SK-N-SH (cell line): ENCODE data around the gene USP26. TPM values are rescaled to one million over a fixed set of nuclear protein-coding genes. Genes with fewer than 3 reads are reported as not detected.

Source experiments
- CTCF ChIA-PET: fragments of 300-600, 350-600 bp; formaldehyde crosslinking; extraction: SDS; loops from one replicate; lab custom pipeline; 2021; lab: Yijun Ruan, JAX
- POLR2A ChIA-PET: fragments of 350-600 bp; sonication (Branson Sonifier 250); formaldehyde crosslinking; extraction: SDS; loops from one replicate; lab custom pipeline; 2020; ENCODE audit warnings: antibody characterized with exemption, inconsistent platforms; lab: Yijun Ruan, JAX
- DNase-seq: peaks from one replicate; pipeline ENCODE4 v3.0.0; 2012
- H2AFZ ChIP-seq: fragments of 200-600 bp; sonication (generic); 2 replicates; pipeline ENCODE4 v1.8.1; 2016; ENCODE audit warnings: antibody characterized with exemption, mild to moderate bottlenecking, low read depth
- H3F3A ChIP-seq: fragments of 200-600 bp; sonication (generic); replicated peaks from 2 replicates; pipeline ENCODE3; 2016; ENCODE audit warnings: antibody characterized with exemption, mild to moderate bottlenecking; ENCODE audit not compliant: insufficient read depth
- H3K27ac ChIP-seq, 2 experiments: fragments of 200-500 bp in 1 of 2; fragments of 200-600 bp in 1 of 2; sonication (Bioruptor generic) in 1 of 2; sonication (generic), shearing (Covaris generic) in 1 of 2; 2 replicates each; pipeline versions ENCODE4 v1.5.1 to v1.6.1; 2014 to 2016; ENCODE audit warnings: low read depth in 2 of 2, inconsistent platforms in 1 of 2, low read length in 1 of 2, mild to moderate bottlenecking in 1 of 2, mixed read lengths in 1 of 2
- H3K27me3 ChIP-seq: fragments of 200-600 bp; sonication (generic), shearing (Covaris generic); 2 replicates; pipeline ENCODE4 v1.6.1; 2016; ENCODE audit warnings: mixed run types; ENCODE audit not compliant: insufficient read depth
- H3K36me3 ChIP-seq, 2 experiments: fragments of 200-500 bp in 1 of 2; fragments of 200-600 bp in 1 of 2; sonication (Bioruptor generic) in 1 of 2; sonication (generic) in 1 of 2; replicated peaks in 1 of 2; 2 replicates each; pipeline versions ENCODE3 to v1.5.1; 2014 to 2016; ENCODE audit warnings: low read length in 1 of 2, mild to moderate bottlenecking in 1 of 2; ENCODE audit not compliant: insufficient read depth in 2 of 2, control insufficient read depth in 1 of 2
- H3K4me1 ChIP-seq, 2 experiments: fragments of 200-500 bp in 1 of 2; fragments of 200-600 bp in 1 of 2; sonication (Bioruptor generic) in 1 of 2; sonication (generic), shearing (Covaris generic) in 1 of 2; 2 replicates each; pipeline versions ENCODE4 v1.5.1 to v1.6.1; 2014 to 2016; ENCODE audit warnings: low read depth in 1 of 2, low read length in 1 of 2, mixed run types in 1 of 2; ENCODE audit not compliant: insufficient read depth in 2 of 2, control insufficient read depth in 1 of 2
- H3K4me2 ChIP-seq: fragments of 200-600 bp; sonication (generic), shearing (Covaris generic); 2 replicates; pipeline ENCODE4 v1.6.1; 2017; ENCODE audit warnings: mixed run types
- H3K4me3 ChIP-seq, 2 experiments: fragments of 200-500 bp in 1 of 2; fragments of 200-600 bp in 1 of 2; sonication (Bioruptor generic) in 1 of 2; sonication (generic), shearing (Covaris generic) in 1 of 2; 2 replicates each; pipeline versions ENCODE4 v1.5.1 to v1.8.1; 2014 to 2016; ENCODE audit warnings: low read depth in 2 of 2, inconsistent platforms in 1 of 2, low read length in 1 of 2, mild to moderate bottlenecking in 1 of 2, mixed read lengths in 1 of 2, moderate library complexity in 1 of 2
- H3K79me2 ChIP-seq: fragments of 200-600 bp; sonication (generic); 2 replicates; pipeline ENCODE4 v1.8.1; 2017; ENCODE audit warnings: mild to moderate bottlenecking; ENCODE audit not compliant: insufficient read depth
- H3K9ac ChIP-seq: fragments of 200-600 bp; sonication (generic); 2 replicates; pipeline ENCODE4 v1.6.1; 2017; ENCODE audit warnings: mixed run types
- H3K9me2 ChIP-seq: fragments of 200-600 bp; sonication (generic); 2 replicates; pipeline ENCODE4 v1.6.1; 2017; ENCODE audit warnings: mixed run types
- H3K9me3 ChIP-seq: fragments of 200-600 bp; sonication (generic); 2 replicates; pipeline ENCODE4 v1.6.1; 2017; ENCODE audit warnings: mixed run types, mild to moderate bottlenecking, moderate library complexity
- H4K20me1 ChIP-seq: fragments of 200-600 bp; sonication (generic); 2 replicates; pipeline ENCODE4 v1.6.1; 2017; ENCODE audit warnings: mild to moderate bottlenecking, mixed run types; ENCODE audit not compliant: insufficient read depth
- CTCF ChIP-seq: fragments of 200-600 bp; sonication (generic); IDR thresholded peaks from 2 replicates; pipeline ENCODE4 v1.6.1; 2017; ENCODE audit warnings: antibody characterized with exemption, mild to moderate bottlenecking, moderate library complexity
- ELF1 ChIP-seq: IDR thresholded peaks from 2 replicates; pipeline ENCODE4 v1.4.0; 2012
- EZH2phosphoT487 ChIP-seq: fragments of 200-600 bp; sonication (generic); IDR thresholded peaks from 2 replicates; pipeline ENCODE4 v1.6.1; 2017; ENCODE audit warnings: low read depth, mixed run types, mild to moderate bottlenecking, antibody characterized with exemption, moderate library complexity, borderline replicate concordance
- FOSL2 ChIP-seq: IDR thresholded peaks from 2 replicates; pipeline ENCODE4 v1.4.0; 2012; ENCODE audit warnings: low read depth, mild to moderate bottlenecking, moderate library complexity, borderline replicate concordance
- FOXJ3 ChIP-seq: sonication (generic); formaldehyde crosslinking; IDR thresholded peaks from 2 replicates; pipeline ENCODE4 v1.5.1; 2020; ENCODE audit warnings: mild to moderate bottlenecking, missing genetic modification reagents
- FOXM1 ChIP-seq: IDR thresholded peaks from 2 replicates; pipeline ENCODE4 v1.4.0; 2012; ENCODE audit warnings: low read depth, mild to moderate bottlenecking
- GATA2 ChIP-seq: sonication (generic); formaldehyde crosslinking; IDR thresholded peaks from 2 replicates; pipeline ENCODE4 v1.5.0; 2020; ENCODE audit warnings: mild to moderate bottlenecking, missing genetic modification reagents
- MAX ChIP-seq: IDR thresholded peaks from 2 replicates; pipeline ENCODE4 v1.4.0; 2012; ENCODE audit warnings: low read depth
- NFIC ChIP-seq: IDR thresholded peaks from 2 replicates; pipeline ENCODE4 v1.4.0; 2012; ENCODE audit warnings: borderline replicate concordance
- NRF1 ChIP-seq: IDR thresholded peaks from 2 replicates; pipeline ENCODE4 v1.6.1; 2012; ENCODE audit warnings: low read depth, mild to moderate bottlenecking, low read length
- PBX3 ChIP-seq: IDR thresholded peaks from 2 replicates; pipeline ENCODE4; 2012
- RAD21 ChIP-seq: IDR thresholded peaks from 2 replicates; pipeline ENCODE4 v1.6.1; 2012; ENCODE audit warnings: mild to moderate bottlenecking, low read length
- RCOR1 ChIP-seq: fragments of 150-350 bp; IDR thresholded peaks from 2 replicates; pipeline ENCODE4 v1.6.1; 2017; ENCODE audit warnings: antibody characterized with exemption, low read length
- REST ChIP-seq: IDR thresholded peaks from 2 replicates; pipeline ENCODE4 v1.6.1; 2012; ENCODE audit warnings: mild to moderate bottlenecking, low read depth, low read length, moderate library complexity
- RXRA ChIP-seq: IDR thresholded peaks from 2 replicates; pipeline ENCODE4 v1.4.0; 2012; ENCODE audit warnings: low read depth, mild to moderate bottlenecking, borderline replicate concordance
- TCF12 ChIP-seq: IDR thresholded peaks from 2 replicates; pipeline ENCODE4 v1.4.0; 2012
- TEAD4 ChIP-seq: IDR thresholded peaks from 2 replicates; pipeline ENCODE4 v1.4.0; 2012; ENCODE audit warnings: mild to moderate bottlenecking, borderline replicate concordance; ENCODE audit not compliant: insufficient read depth
- YY1 ChIP-seq: IDR thresholded peaks from 2 replicates; pipeline ENCODE4 v1.4.0; 2012; ENCODE audit warnings: low read depth, mild to moderate bottlenecking
- WGBS: methylation state at CpG from one replicate; pipeline ENCODE4 v1.1.6; 2017; ENCODE audit warnings: low lambda C conversion rate; 5-methylcytosine and 5-hydroxymethylcytosine counted together
- polyA plus RNA-seq, 3 experiments: library from polyadenylated mRNA; depleted of rRNA; stranded (reverse); fragments of >200 nt; gene quantifications; 2 replicates each; pipeline ENCODE4 v1.2.3, GENCODE V29; 2012
- TF ChIP-seq, protein P1 (sequence below): fragments of 150-350 bp; IDR thresholded peaks from 2 replicates; pipeline ENCODE4 v1.6.1; 2016; ENCODE audit warnings: mild to moderate bottlenecking, low read depth, low read length
- TF ChIP-seq, protein P2 (sequence below): IDR thresholded peaks from 2 replicates; pipeline ENCODE4 v1.4.0; 2012; ENCODE audit warnings: low read depth, borderline replicate concordance

The USP26 gene
- polyA plus RNA-seq, 1 of the 3 experiments (the other 2 are of a cell fraction), result not detected

GRCh38 chrX:133007458-133007857, 89.5 kb downstream of the USP26 start:
- H3K9me2 ChIP-seq, result no peaks in the 10 kb centered on the region
- H2AFZ ChIP-seq, result no peak overlapping the region
- DNase-seq, result no peak
- CTCF ChIA-PET, result no interaction called here
- H3K36me3 ChIP-seq, result no peaks in the 10 kb centered on the region
- TF ChIP-seq, protein P1, sequence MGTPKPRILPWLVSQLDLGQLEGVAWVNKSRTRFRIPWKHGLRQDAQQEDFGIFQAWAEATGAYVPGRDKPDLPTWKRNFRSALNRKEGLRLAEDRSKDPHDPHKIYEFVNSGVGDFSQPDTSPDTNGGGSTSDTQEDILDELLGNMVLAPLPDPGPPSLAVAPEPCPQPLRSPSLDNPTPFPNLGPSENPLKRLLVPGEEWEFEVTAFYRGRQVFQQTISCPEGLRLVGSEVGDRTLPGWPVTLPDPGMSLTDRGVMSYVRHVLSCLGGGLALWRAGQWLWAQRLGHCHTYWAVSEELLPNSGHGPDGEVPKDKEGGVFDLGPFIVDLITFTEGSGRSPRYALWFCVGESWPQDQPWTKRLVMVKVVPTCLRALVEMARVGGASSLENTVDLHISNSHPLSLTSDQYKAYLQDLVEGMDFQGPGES, result no peak
- TF ChIP-seq, protein P2, sequence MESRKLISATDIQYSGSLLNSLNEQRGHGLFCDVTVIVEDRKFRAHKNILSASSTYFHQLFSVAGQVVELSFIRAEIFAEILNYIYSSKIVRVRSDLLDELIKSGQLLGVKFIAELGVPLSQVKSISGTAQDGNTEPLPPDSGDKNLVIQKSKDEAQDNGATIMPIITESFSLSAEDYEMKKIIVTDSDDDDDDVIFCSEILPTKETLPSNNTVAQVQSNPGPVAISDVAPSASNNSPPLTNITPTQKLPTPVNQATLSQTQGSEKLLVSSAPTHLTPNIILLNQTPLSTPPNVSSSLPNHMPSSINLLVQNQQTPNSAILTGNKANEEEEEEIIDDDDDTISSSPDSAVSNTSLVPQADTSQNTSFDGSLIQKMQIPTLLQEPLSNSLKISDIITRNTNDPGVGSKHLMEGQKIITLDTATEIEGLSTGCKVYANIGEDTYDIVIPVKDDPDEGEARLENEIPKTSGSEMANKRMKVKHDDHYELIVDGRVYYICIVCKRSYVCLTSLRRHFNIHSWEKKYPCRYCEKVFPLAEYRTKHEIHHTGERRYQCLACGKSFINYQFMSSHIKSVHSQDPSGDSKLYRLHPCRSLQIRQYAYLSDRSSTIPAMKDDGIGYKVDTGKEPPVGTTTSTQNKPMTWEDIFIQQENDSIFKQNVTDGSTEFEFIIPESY, result no peak
- no peak for TF ChIP-seq TCF12
- TF ChIP-seq PBX3, result no peak
- no peak for TF ChIP-seq NRF1
- no peak for TF ChIP-seq FOSL2
- no peak for TF ChIP-seq ELF1
- TF ChIP-seq TEAD4, result no peak
- no peak for TF ChIP-seq RCOR1
- TF ChIP-seq EZH2phosphoT487, result no peak
- no peak for TF ChIP-seq NFIC
- no peak for TF ChIP-seq GATA2 (CRISPR knock-in tag)
- no peak for TF ChIP-seq FOXJ3 (CRISPR knock-in tag)
- TF ChIP-seq RAD21, result no peak
- no peak for TF ChIP-seq REST
- TF ChIP-seq MAX, result no peak
- no peak for TF ChIP-seq YY1
- TF ChIP-seq RXRA, result no peak
- no peak for TF ChIP-seq CTCF
- no peak for TF ChIP-seq FOXM1
- H3K4me1 ChIP-seq, result peaks cover 0 to 2% of the 10 kb centered on the region in 2 experiments; a peak in 1 of 4 replicates
- H3K9me3 ChIP-seq, result no peaks in the 10 kb centered on the region
- H3K9ac ChIP-seq, result no peak overlapping the region
- POLR2A ChIA-PET, result no interaction called here
- H3K27me3 ChIP-seq, result no peaks in the 10 kb centered on the region; the same call in 1 of the 2 replicates
- no peaks in the 10 kb centered on the region for H3K79me2 ChIP-seq
- H3F3A ChIP-seq, result no peaks in the 10 kb centered on the region
- H3K4me2 ChIP-seq, result no peak overlapping the region
- 27% methylated on average over 3 of the region's 3 CpGs for WGBS
- no peaks in the 10 kb centered on the region for H4K20me1 ChIP-seq
- H3K27ac ChIP-seq, result no peak overlapping the region
- no peak overlapping the region for H3K4me3 ChIP-seq
